Breast epithelium (tissue), 3 donors: Measurements from ENCODE around the gene KRT6A.

Experiments
- POLR2A ChIP-seq: fragments of 450-650 bp; IDR thresholded peaks from one replicate; pipeline ENCODE4 v1.6.1; 2016; ENCODE audit warnings: antibody characterized with exemption, mild to moderate bottlenecking, moderate library complexity
- TF ChIP-seq, protein P1 (sequence below), 3 donors: fragments of 450-650 bp; IDR thresholded peaks; one replicate each; pipeline ENCODE4 v1.5.1; 2016 to 2017; ENCODE audit warnings: antibody characterized with exemption in 3 of 3, mild to moderate bottlenecking in 3 of 3, moderate library complexity in 3 of 3

DNA sequence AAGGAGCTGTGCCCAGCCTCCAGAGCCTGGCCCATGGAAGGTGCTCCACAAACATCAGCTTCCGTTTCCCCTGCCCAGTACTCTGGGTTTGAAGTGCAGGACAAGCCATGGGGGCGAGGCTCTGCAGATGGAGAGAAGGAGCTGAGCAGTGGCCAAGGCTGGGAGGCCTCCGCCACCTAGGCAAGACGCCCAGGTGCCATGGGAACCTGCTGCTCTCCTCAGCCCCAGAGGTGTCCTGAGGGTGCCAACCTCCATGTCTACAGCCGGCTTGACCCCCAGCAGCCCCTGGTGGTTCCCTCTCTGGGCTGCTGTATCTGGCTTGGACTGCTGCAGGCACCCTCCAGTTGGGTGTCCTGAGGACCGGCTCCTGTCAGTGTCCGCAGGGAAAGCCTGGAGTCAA is 47.5 kb upstream of the KRT6A start:
- TF ChIP-seq POLR2A, result no peak
- TF ChIP-seq, protein P1, sequence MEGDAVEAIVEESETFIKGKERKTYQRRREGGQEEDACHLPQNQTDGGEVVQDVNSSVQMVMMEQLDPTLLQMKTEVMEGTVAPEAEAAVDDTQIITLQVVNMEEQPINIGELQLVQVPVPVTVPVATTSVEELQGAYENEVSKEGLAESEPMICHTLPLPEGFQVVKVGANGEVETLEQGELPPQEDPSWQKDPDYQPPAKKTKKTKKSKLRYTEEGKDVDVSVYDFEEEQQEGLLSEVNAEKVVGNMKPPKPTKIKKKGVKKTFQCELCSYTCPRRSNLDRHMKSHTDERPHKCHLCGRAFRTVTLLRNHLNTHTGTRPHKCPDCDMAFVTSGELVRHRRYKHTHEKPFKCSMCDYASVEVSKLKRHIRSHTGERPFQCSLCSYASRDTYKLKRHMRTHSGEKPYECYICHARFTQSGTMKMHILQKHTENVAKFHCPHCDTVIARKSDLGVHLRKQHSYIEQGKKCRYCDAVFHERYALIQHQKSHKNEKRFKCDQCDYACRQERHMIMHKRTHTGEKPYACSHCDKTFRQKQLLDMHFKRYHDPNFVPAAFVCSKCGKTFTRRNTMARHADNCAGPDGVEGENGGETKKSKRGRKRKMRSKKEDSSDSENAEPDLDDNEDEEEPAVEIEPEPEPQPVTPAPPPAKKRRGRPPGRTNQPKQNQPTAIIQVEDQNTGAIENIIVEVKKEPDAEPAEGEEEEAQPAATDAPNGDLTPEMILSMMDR (IDR thresholded peaks at IDR 0.05), result no peak
